H1 (cell line): Measurements from ENCODE around the gene SLC25A38. TPM values are rescaled to one million over a fixed set of nuclear protein-coding genes. Genes with fewer than 3 reads are reported as not detected.

Source experiments
- CTCF ChIA-PET: fragments of 300-600 bp; sonication (Branson Sonifier 250); formaldehyde crosslinking; loops from one replicate; lab custom pipeline; 2021; ENCODE audit not compliant: partially characterized antibody; lab: Charles Lee
- POLR2A ChIA-PET: fragments of 300-600 bp; sonication (Branson Sonifier 250); formaldehyde crosslinking; loops from one replicate; lab custom pipeline; 2021; ENCODE audit warnings: inconsistent platforms; ENCODE audit not compliant: partially characterized antibody; lab: Charles Lee
- DNase-seq, 2 experiments: peaks; one replicate each; pipeline versions ENCODE4 v3.0.0 to v3.0.0-alpha.2; 2010 to 2022; ENCODE audit warnings: low spot score in 2 of 2, low read depth in 1 of 2, mixed read lengths in 1 of 2
- FAIRE-seq: peaks from 2 replicates; lab custom pipeline; 2011; peaks lifted over from hg19 to GRCh38; lab: Jason Lieb, UNC
- H2AFZ ChIP-seq: 2 replicates; pipeline ENCODE4 v1.8.1; 2012; ENCODE audit warnings: low read length, inconsistent platforms
- H2AK5ac ChIP-seq: 2 replicates; pipeline ENCODE4 v1.6.1; 2013; ENCODE audit warnings: low read depth, low read length
- H2BK120ac ChIP-seq: replicated peaks from 2 replicates; pipeline ENCODE3; 2013; ENCODE audit warnings: low read depth, low read length, inconsistent platforms
- H2BK12ac ChIP-seq: 2 replicates; pipeline ENCODE4 v1.6.1; 2013; ENCODE audit warnings: low read depth, low read length
- H2BK15ac ChIP-seq: 2 replicates; pipeline ENCODE4 v1.6.1; 2013; ENCODE audit warnings: low read length
- H2BK20ac ChIP-seq: 2 replicates; pipeline ENCODE4 v1.6.1; 2013; ENCODE audit warnings: low read length
- H2BK5ac ChIP-seq: 2 replicates; pipeline ENCODE4 v1.6.1; 2013; ENCODE audit warnings: low read depth, low read length
- H3K14ac ChIP-seq: 2 replicates; pipeline ENCODE4 v1.6.1; 2013; ENCODE audit warnings: inconsistent platforms; ENCODE audit not compliant: insufficient read length
- H3K18ac ChIP-seq: 2 replicates; pipeline ENCODE4 v1.6.1; 2013; ENCODE audit warnings: low read length; ENCODE audit errors: extremely low read depth
- H3K23ac ChIP-seq: 2 replicates; pipeline ENCODE4 v1.6.1; 2013; ENCODE audit warnings: inconsistent platforms; ENCODE audit not compliant: insufficient read length
- H3K23me2 ChIP-seq: 2 replicates; pipeline ENCODE4 v1.6.1; 2013; ENCODE audit warnings: low read depth, low read length
- H3K27ac ChIP-seq: 2 replicates; pipeline ENCODE4 v1.6.1; 2011; ENCODE audit warnings: low read depth, low read length, inconsistent platforms
- H3K27me3 ChIP-seq, 4 experiments: replicated peaks in 1 of 4; 1 replicate in 1 of 4; 2 replicates in 3 of 4; pipeline versions ENCODE4 v1.6.1 to v1.8.1; 2011 to 2013; ENCODE audit warnings: low read length in 3 of 4, mild to moderate bottlenecking in 3 of 4, inconsistent platforms in 2 of 4, mixed read lengths in 2 of 4, moderate library complexity in 1 of 4; ENCODE audit not compliant: control insufficient read depth in 3 of 4, insufficient read depth in 3 of 4; ENCODE audit errors: extremely low read depth in 1 of 4
- H3K36me3 ChIP-seq, 4 experiments: 2 replicates each; pipeline versions ENCODE4 v1.6.1 to v1.8.1; 2011 to 2013; ENCODE audit warnings: mild to moderate bottlenecking in 4 of 4, low read length in 3 of 4, moderate library complexity in 2 of 4, control low read depth in 1 of 4, inconsistent platforms in 1 of 4; ENCODE audit not compliant: insufficient read depth in 4 of 4, control insufficient read depth in 2 of 4
- H3K4ac ChIP-seq: replicated peaks from 2 replicates; pipeline ENCODE3; 2013; ENCODE audit warnings: low read length, low read depth, mixed read lengths, inconsistent platforms; ENCODE audit not compliant: insufficient read length
- H3K4me1 ChIP-seq, 4 experiments: replicated peaks in 1 of 4; 1 replicate in 1 of 4; 2 replicates in 3 of 4; pipeline versions ENCODE4 v1.6.1 to v1.8.1; 2011 to 2013; ENCODE audit warnings: low read length in 3 of 4, inconsistent platforms in 2 of 4, mixed read lengths in 1 of 4; ENCODE audit not compliant: insufficient read depth in 4 of 4, control insufficient read depth in 3 of 4
- H3K4me2 ChIP-seq, 2 experiments: 2 replicates each; pipeline versions ENCODE4 v1.6.1 to v1.8.1; 2011 to 2013; ENCODE audit warnings: low read depth in 2 of 2, low read length in 2 of 2, control low read depth in 1 of 2, inconsistent platforms in 1 of 2, mild to moderate bottlenecking in 1 of 2; ENCODE audit not compliant: insufficient read depth in 1 of 2
- H3K4me3 ChIP-seq, 4 experiments: fragments of 200-600, 300-600 bp in 1 of 4; sonication (generic), shearing (Covaris generic), sonication (Bioruptor Twin) in 1 of 4; 2 replicates each; pipeline versions ENCODE4 v1.5.1 to v1.8.1; 2011 to 2016; ENCODE audit warnings: low read length in 4 of 4, low read depth in 3 of 4, control low read depth in 2 of 4, inconsistent platforms in 2 of 4, mild to moderate bottlenecking in 2 of 4, mixed read lengths in 1 of 4, moderate library complexity in 1 of 4; ENCODE audit not compliant: insufficient read depth in 2 of 4; ENCODE audit errors: extremely low read depth in 1 of 4
- H3K56ac ChIP-seq: replicated peaks from 2 replicates; pipeline ENCODE3; 2013; ENCODE audit warnings: low read depth, mild to moderate bottlenecking, mixed read lengths, low read length, inconsistent platforms; ENCODE audit not compliant: insufficient read length
- H3K79me1 ChIP-seq: 2 replicates; pipeline ENCODE4 v1.6.1; 2013; ENCODE audit warnings: low read depth, low read length, control low read depth
- H3K79me2 ChIP-seq, 2 experiments: 2 replicates each; pipeline versions ENCODE4 v1.6.1 to v1.8.1; 2012 to 2013; ENCODE audit warnings: low read length in 2 of 2, mild to moderate bottlenecking in 2 of 2, inconsistent platforms in 1 of 2; ENCODE audit not compliant: insufficient read depth in 2 of 2, control insufficient read depth in 1 of 2
- H3K9ac ChIP-seq, 4 experiments: replicated peaks in 1 of 4; 1 replicate in 1 of 4; 2 replicates in 3 of 4; pipeline versions ENCODE4 v1.6.1 to v1.8.1; 2011 to 2013; ENCODE audit warnings: low read depth in 3 of 4, low read length in 3 of 4, control low read depth in 2 of 4, mild to moderate bottlenecking in 2 of 4, moderate library complexity in 2 of 4, inconsistent platforms in 1 of 4; ENCODE audit errors: extremely low read depth in 1 of 4
- H3K9me3 ChIP-seq, 2 experiments: 2 replicates each; pipeline versions ENCODE4 v1.6.1 to v1.8.1; 2012 to 2013; ENCODE audit warnings: mild to moderate bottlenecking in 2 of 2, moderate library complexity in 2 of 2, control low read depth in 1 of 2, inconsistent platforms in 1 of 2, low read depth in 1 of 2, low read length in 1 of 2, mixed read lengths in 1 of 2; ENCODE audit not compliant: insufficient read depth in 2 of 2
- H4K20me1 ChIP-seq, 2 experiments: replicated peaks in 1 of 2; 2 replicates each; pipeline versions ENCODE3 to v1.8.1; 2011 to 2013; ENCODE audit warnings: inconsistent platforms in 2 of 2, low read length in 2 of 2, mild to moderate bottlenecking in 1 of 2; ENCODE audit not compliant: insufficient read depth in 2 of 2, control insufficient read depth in 1 of 2
- H4K5ac ChIP-seq: 2 replicates; pipeline ENCODE4 v1.6.1; 2013; ENCODE audit warnings: low read length, low read depth, mixed read lengths, inconsistent platforms; ENCODE audit not compliant: insufficient read length
- H4K8ac ChIP-seq: 2 replicates; pipeline ENCODE4 v1.8.0; 2013; ENCODE audit warnings: mild to moderate bottlenecking, moderate library complexity, low read length, inconsistent platforms; ENCODE audit not compliant: insufficient read depth; ENCODE audit errors: extremely low read depth
- H4K91ac ChIP-seq: replicated peaks from 2 replicates; pipeline ENCODE3; 2013; ENCODE audit warnings: low read length, mixed read lengths, inconsistent platforms; ENCODE audit not compliant: insufficient read length
- ASH2L ChIP-seq: fragments of 200-600, 300-600 bp; sonication (generic); IDR thresholded peaks from one replicate; pipeline ENCODE4 v1.7.1; 2017; ENCODE audit warnings: low read length
- BCL11A ChIP-seq, 2 experiments: IDR thresholded peaks; one replicate each; pipeline ENCODE4 v1.6.1; 2011; ENCODE audit warnings: low read depth in 2 of 2, low read length in 2 of 2, mild to moderate bottlenecking in 2 of 2
- CREB1 ChIP-seq: IDR thresholded peaks from 2 replicates; pipeline ENCODE4 v1.6.1; 2012; ENCODE audit warnings: inconsistent platforms
- EGR1 ChIP-seq: IDR thresholded peaks from 2 replicates; pipeline ENCODE4 v1.6.1; 2011; ENCODE audit warnings: low read depth, low read length, borderline replicate concordance
- EP300 ChIP-seq, 2 experiments: IDR thresholded peaks; 1 replicate in 1 of 2; 2 replicates in 1 of 2; pipeline ENCODE4 v1.6.1; 2011 to 2012; ENCODE audit warnings: low read depth in 2 of 2, low read length in 2 of 2, mild to moderate bottlenecking in 2 of 2, borderline replicate concordance in 1 of 2, inconsistent platforms in 1 of 2, moderate library complexity in 1 of 2
- GTF2F1 ChIP-seq: IDR thresholded peaks from 2 replicates; pipeline ENCODE4 v1.6.1; 2012; ENCODE audit warnings: low read depth, low read length, improper control_type of control experiment, borderline replicate concordance
- HDAC6 ChIP-seq: IDR thresholded peaks from one replicate; pipeline ENCODE4 v1.7.1; 2012; ENCODE audit warnings: low read depth, mild to moderate bottlenecking, inconsistent platforms, low read length, moderate library complexity
- RNF2 ChIP-seq: fragments of 200-900, 300-1000 bp; sonication (generic); IDR thresholded peaks from 2 replicates; pipeline ENCODE4 v1.7.1; 2016; ENCODE audit warnings: borderline replicate concordance, low read depth, mild to moderate bottlenecking, antibody characterized with exemption, low read length; ENCODE audit not compliant: poor library complexity, severe bottlenecking; ENCODE audit errors: missing control alignments
- SIN3A ChIP-seq, 2 experiments: IDR thresholded peaks in 1 of 2; conservative IDR thresholded peaks in 1 of 2; 2 replicates each; pipeline ENCODE4 v1.6.1; 2011 to 2012; ENCODE audit warnings: low read length in 2 of 2, improper control_type of control experiment in 1 of 2, low read depth in 1 of 2, mild to moderate bottlenecking in 1 of 2
- SP2 ChIP-seq: IDR thresholded peaks from 2 replicates; pipeline ENCODE4 v1.6.1; 2012; ENCODE audit warnings: mild to moderate bottlenecking, low read length, inconsistent platforms
- SUZ12 ChIP-seq: fragments of 200-600 bp; sonication (generic); IDR thresholded peaks from 2 replicates; pipeline ENCODE4 v1.6.1; 2012; ENCODE audit warnings: mild to moderate bottlenecking, inconsistent platforms, low read length, moderate library complexity, mixed read lengths
- USF2 ChIP-seq: IDR thresholded peaks from 2 replicates; pipeline ENCODE4 v1.6.1; 2011; ENCODE audit warnings: low read length, improper control_type of control experiment
- WGBS, 2 experiments: shearing (Covaris generic) in 1 of 2; methylation state at CpG; one replicate each; pipeline versions ENCODE4 v1.1.6 to v1.1.7; 2013 to 2015; ENCODE audit warnings: low lambda C conversion rate in 2 of 2, mixed read lengths in 2 of 2, inconsistent platforms in 1 of 2, low coverage in 1 of 2, missing lambda C conversion rate in 1 of 2; ENCODE audit not compliant: insufficient replicate concordance in 2 of 2, insufficient coverage in 1 of 2, insufficient read length in 1 of 2; ENCODE audit errors: extremely low coverage in 1 of 2, missing lambda C conversion rate in 1 of 2; 5-methylcytosine and 5-hydroxymethylcytosine counted together
- polyA plus RNA-seq, 7 experiments: library from polyadenylated mRNA; depleted of rRNA in 3 of 7; stranded (reverse) in 5 of 7; unstranded in 2 of 7; fragments of >200 nt in 5 of 7; fragments of 200-250 nt in 2 of 7; gene quantifications; 1 replicate in 5 of 7; 2 replicates in 1 of 7; 4 replicates in 1 of 7; pipeline versions ENCODE4 v1.2.1 to v1.2.3, GENCODE V29; 2011 to 2013; ENCODE audit warnings: missing spikeins in 2 of 7, mixed read lengths in 2 of 7
- total RNA-seq: library from RNA; stranded (reverse); fragmentation: NEBNext Ultra II Directional; extraction: Animal tissue kit (Norgen Biotek cat#: 25700); gene quantifications from 2 replicates; pipeline ENCODE4 v1.2.1, GENCODE V29; 2021

Gene SLC25A38
- total and polyA plus RNA-seq, 2 of the 8 experiments (the other 6 are each of a cell fraction or from before 2014, with no cell fraction given) = 41.2 to 45.8 TPM

- Histone ChIP-seq H2BK120ac (no peak overlapping the region), H2BK12ac (no peak overlapping the region), H2BK20ac (no peak overlapping the region), H3K79me1 (no peaks in the 10 kb centered on the region), H2AK5ac (no peak overlapping the region), H3K23me2 (no peaks in the 10 kb centered on the region), H3K4me3 (no peak overlapping the region), H4K91ac (no peak overlapping the region), H3K23ac (no peak overlapping the region), H3K4me1 (no peaks in the 10 kb centered on the region), H2BK15ac (no peak overlapping the region), H3K27ac (no peak overlapping the region), H4K5ac (no peak overlapping the region), H3K56ac (no peak overlapping the region), H3K36me3 (no peaks in the 10 kb centered on the region), H3K27me3 (no peaks in the 10 kb centered on the region), H4K20me1 (no peaks in the 10 kb centered on the region), H3K4me2 (no peak overlapping the region), H3K14ac (no peak overlapping the region), H3K9ac (no peak overlapping the region), H2AFZ (no peak overlapping the region), H4K8ac (no peak overlapping the region), H3K18ac (no peak overlapping the region; the same call in 1 of the 2 replicates), H3K4ac (no peak overlapping the region), H2BK5ac (no peak overlapping the region), H3K9me3 (no peaks in the 10 kb centered on the region), H3K79me2 (no peaks in the 10 kb centered on the region)
- 90% methylated on average over 3 of the region's 3 CpGs; no CpG with 5 or more reads in 1 of the 2 experiments for WGBS, 2 experiments
- CTCF ChIA-PET = interaction anchor here (0.6 to 8.1 kb wide), 2 partner anchors 13 to 519 kb away, joined by 3 to 36 read pairs; no protein-coding TSS in a partner anchor
- POLR2A ChIA-PET = interaction anchor here (3.4 to 13.1 kb wide), 2 partner anchors 19 to 26 kb away, joined by 25 to 141 read pairs; partner anchors contain the start of gene RPSA
- DNase-seq (no peak), FAIRE-seq (no peak)
- TF ChIP-seq SIN3A (conservative IDR thresholded peaks at IDR 0.05 in 1 of 2, IDR thresholded peaks at IDR 0.05 in 1 of 2; ENCODE audit: low read depth in 1 of 2, low read length in 2 of 2) = no peak
- TF ChIP-seq EP300 (IDR thresholded peaks at IDR 0.05; ENCODE audit: borderline replicate concordance in 1 of 2, low read depth in 2 of 2, low read length in 2 of 2) = no peak
- TF ChIP-seq CREB1 = no peak
- no peak for TF ChIP-seq USF2
- TF ChIP-seq SP2 = no peak
- TF ChIP-seq HDAC6 = no peak
- TF ChIP-seq ASH2L = no peak
- TF ChIP-seq GTF2F1 = no peak
- TF ChIP-seq SUZ12 = no peak
- TF ChIP-seq RNF2 = no peak
- TF ChIP-seq EGR1 = no peak
- TF ChIP-seq BCL11A (IDR thresholded peaks at IDR 0.05; ENCODE audit: low read depth in 2 of 2, low read length in 2 of 2) = no peak
Measured at GRCh38 chr3:39433642-39434041, 50.5 kb downstream of the SLC25A38 start.
